ENCODE measurements around the gene ANGEL1. TPM values are rescaled to one million over a fixed set of nuclear protein-coding genes. Genes with fewer than 3 reads are reported as not detected.

The ANGEL1 gene
- total and polyA plus RNA-seq, 2 of the 8 experiments (the other 6 are each of a cell fraction or from before 2014, with no cell fraction given): 26.8 to 27.2 TPM

- H3K18ac ChIP-seq (ENCODE audit: extremely low read depth, low read length): no peak overlapping the region
- H3K36me3 ChIP-seq (ENCODE audit: control insufficient read depth in 2 of 4, insufficient read depth in 4 of 4, low read length in 3 of 4): peaks cover 4 to 35% (median 20%) of the 10 kb centered on the region in 4 experiments; a peak in 7 of 8 replicates
- H4K5ac ChIP-seq (ENCODE audit: insufficient read length, low read depth, low read length): no peak overlapping the region
- H4K20me1 ChIP-seq (replicated peaks in 1 of 2; ENCODE audit: control insufficient read depth in 1 of 2, insufficient read depth in 2 of 2, low read length in 2 of 2): no peaks in the 10 kb centered on the region
- no peak overlapping the region for H3K4me2 ChIP-seq (ENCODE audit: insufficient read depth in 1 of 2, low read depth in 2 of 2, low read length in 2 of 2)
- H3K23ac ChIP-seq (ENCODE audit: insufficient read length): no peak overlapping the region
- H3K56ac ChIP-seq (replicated peaks; ENCODE audit: insufficient read length, low read depth, low read length): no peak overlapping the region
- no peak overlapping the region for H3K14ac ChIP-seq (ENCODE audit: insufficient read length)
- no peak overlapping the region for H3K4ac ChIP-seq (replicated peaks; ENCODE audit: insufficient read length, low read depth, low read length)
- CTCF ChIA-PET (ENCODE audit: partially characterized antibody): interaction anchor here (1.4 kb wide), 1 partner anchor 9 kb away, joined by 3 read pairs; no protein-coding TSS in a partner anchor
- no peak overlapping the region for H2BK15ac ChIP-seq (ENCODE audit: low read length)
- no peak overlapping the region for H2BK5ac ChIP-seq (ENCODE audit: low read depth, low read length)
- WGBS, 2 experiments (ENCODE audit: extremely low coverage in 1 of 2, insufficient coverage in 1 of 2, insufficient read length in 1 of 2, insufficient replicate concordance in 2 of 2, low coverage in 1 of 2, low lambda C conversion rate in 2 of 2, missing lambda C conversion rate in 1 of 2): 95% methylated on average over 4 of the region's 4 CpGs; no CpG with 5 or more reads in 1 of the 2 experiments
- no peaks in the 10 kb centered on the region for H3K4me1 ChIP-seq (replicated peaks in 1 of 4; ENCODE audit: control insufficient read depth in 3 of 4, insufficient read depth in 4 of 4, low read length in 3 of 4)
- no peak overlapping the region for H3K9ac ChIP-seq (replicated peaks in 1 of 4; ENCODE audit: extremely low read depth in 1 of 4, low read depth in 3 of 4, low read length in 3 of 4)
- H2AFZ ChIP-seq (ENCODE audit: low read length): no peak overlapping the region
- H3K4me3 ChIP-seq (ENCODE audit: extremely low read depth in 1 of 4, insufficient read depth in 2 of 4, low read depth in 3 of 4, low read length in 4 of 4): no peak overlapping the region
- H3K23me2 ChIP-seq (ENCODE audit: low read depth, low read length): no peaks in the 10 kb centered on the region
- no peak overlapping the region for H4K91ac ChIP-seq (replicated peaks; ENCODE audit: insufficient read length, low read length)
- no peak overlapping the region for H2BK12ac ChIP-seq (ENCODE audit: low read depth, low read length)
- H3K27ac ChIP-seq (ENCODE audit: low read depth, low read length): no peak overlapping the region
- no peaks in the 10 kb centered on the region for H3K27me3 ChIP-seq (replicated peaks in 1 of 4; ENCODE audit: control insufficient read depth in 3 of 4, extremely low read depth in 1 of 4, insufficient read depth in 3 of 4, low read length in 3 of 4)
- no peaks in the 10 kb centered on the region for H3K9me3 ChIP-seq (ENCODE audit: insufficient read depth in 2 of 2, low read depth in 1 of 2, low read length in 1 of 2)
- FAIRE-seq: no peak
- no peak for TF ChIP-seq CTBP2 (IDR thresholded peaks at IDR 0.05; ENCODE audit: borderline replicate concordance, insufficient read depth, insufficient read length, low read length)
- TF ChIP-seq ZNF274 (IDR thresholded peaks at IDR 0.05; ENCODE audit: borderline replicate concordance, extremely low read depth, low read length): no peak
- H4K8ac ChIP-seq (ENCODE audit: extremely low read depth, insufficient read depth, low read length): no peak overlapping the region
- H2BK20ac ChIP-seq (ENCODE audit: low read length): no peak overlapping the region
- no peaks in the 10 kb centered on the region for H3K79me2 ChIP-seq (ENCODE audit: control insufficient read depth in 1 of 2, insufficient read depth in 2 of 2, low read length in 2 of 2)
- POLR2A ChIA-PET (ENCODE audit: partially characterized antibody): no interaction called here
- H2BK120ac ChIP-seq (replicated peaks; ENCODE audit: low read depth, low read length): no peak overlapping the region
- H2AK5ac ChIP-seq (ENCODE audit: low read depth, low read length): no peak overlapping the region
- no peaks in the 10 kb centered on the region for H3K79me1 ChIP-seq (ENCODE audit: low read depth, low read length)
- DNase-seq (ENCODE audit: low read depth in 1 of 2, low spot score in 2 of 2): no peak
These were observed 19.4 kb downstream of the ANGEL1 start for GRCh38 chr14:76793324-76793723.

Data from H1 (cell line).